Hematopoietic multipotent progenitor cell treated with erythropoietin and hydrocortisone succinate and interleukin-3 and kit ligand, for 4 days (in vitro differentiated cells): Measurements from ENCODE around the gene PROC.

ENCODE experiments used
- DNase-seq: peaks from one replicate; pipeline ENCODE4 v3.0.0-alpha.2; 2015

Gene PROC

DNA sequence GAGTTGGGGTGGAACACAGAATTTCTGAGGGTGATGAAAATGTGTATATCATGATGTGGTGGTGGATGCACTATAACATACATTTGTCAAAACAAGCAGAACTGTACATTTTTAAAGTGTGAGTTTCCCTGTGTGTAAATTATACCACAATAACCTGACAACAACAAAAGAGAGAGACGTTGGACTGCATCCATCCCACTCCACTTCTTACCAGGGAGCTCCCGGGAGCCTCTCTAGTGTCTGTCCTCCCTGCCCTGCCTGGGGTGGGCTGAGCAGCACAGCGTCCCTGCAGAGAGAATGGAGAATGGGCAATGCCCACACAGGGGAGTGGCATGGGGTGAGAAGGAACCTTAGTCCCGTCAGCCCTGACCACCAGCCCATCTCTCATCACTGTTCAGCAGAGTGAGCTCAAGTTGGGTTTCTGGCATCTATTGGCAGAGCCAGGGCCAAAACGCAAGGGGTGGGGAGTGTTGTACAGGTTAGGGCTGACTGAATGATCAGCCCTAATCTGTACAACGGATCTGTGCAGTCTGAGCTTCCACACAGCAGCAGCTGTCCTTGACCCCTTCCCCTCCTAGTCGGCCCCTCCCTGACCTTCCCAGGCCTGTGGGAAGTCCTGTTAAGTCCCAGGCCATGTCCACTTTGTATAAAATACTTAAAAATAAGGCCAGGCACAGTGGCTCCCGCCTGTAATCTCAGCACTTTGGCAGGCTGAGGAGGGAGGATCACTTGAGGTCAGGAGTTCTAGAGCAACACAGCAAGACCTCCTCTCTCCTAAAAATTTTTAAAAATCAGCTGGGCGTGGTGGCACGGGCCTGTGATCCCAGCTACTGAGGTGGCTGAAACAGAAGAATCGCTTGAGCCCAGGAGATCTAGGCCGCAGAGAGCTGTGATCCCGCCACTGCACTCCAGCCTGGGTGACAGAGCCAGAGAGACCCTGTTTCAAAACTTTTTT, 3.3 kb upstream of the PROC start:
- no peak for DNase-seq

DNA sequence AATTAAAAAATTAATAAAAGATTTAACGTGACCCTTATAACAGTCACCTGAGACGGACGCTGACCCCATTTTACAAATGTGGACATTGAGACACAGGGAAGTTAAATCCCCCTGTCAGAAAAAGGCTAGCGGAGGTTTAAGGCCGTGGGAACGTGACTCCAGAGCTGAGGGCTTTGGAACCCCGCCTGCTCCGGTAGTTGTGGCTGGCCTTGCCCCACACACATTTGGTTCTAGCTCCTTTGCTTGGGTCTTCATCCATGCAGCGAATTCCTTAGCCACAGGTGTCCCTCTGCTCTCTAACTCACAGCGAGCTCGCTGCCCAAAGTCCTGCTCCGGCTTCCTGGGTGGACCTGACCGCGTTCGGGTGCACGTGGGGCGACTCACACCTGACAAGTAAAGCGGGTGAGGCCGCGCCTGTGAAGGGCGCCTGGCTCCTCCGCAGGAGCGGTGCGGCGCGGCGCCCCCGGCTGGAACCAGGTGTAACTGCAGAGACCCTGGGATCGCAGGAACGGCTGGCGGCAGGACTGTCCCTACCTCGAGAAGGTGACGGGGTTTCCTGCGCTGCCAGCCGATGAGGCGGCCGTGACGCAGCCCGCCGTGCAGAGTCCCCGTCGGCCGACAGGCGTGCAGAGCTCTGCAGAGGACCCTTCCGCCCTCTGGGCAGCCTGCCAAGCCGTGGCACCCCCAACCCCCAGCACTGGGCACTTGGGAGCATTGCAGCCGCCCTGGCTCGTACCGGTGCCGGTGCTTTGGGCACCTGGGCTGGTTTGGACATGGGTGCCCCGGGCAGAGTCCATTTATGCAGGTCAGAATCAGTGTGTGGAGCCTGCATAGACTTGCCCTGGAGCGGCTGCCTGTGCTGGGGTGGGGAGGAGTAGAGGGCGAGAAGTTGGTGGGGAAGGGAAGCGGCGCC, 2.4 kb upstream of the PROC start:
- peak; percentile 79 for DNase-seq

GRCh38 chr2:127416506-127417001, 1.7 kb upstream of the PROC start:
- DNase-seq = peak; percentile 69

DNA sequence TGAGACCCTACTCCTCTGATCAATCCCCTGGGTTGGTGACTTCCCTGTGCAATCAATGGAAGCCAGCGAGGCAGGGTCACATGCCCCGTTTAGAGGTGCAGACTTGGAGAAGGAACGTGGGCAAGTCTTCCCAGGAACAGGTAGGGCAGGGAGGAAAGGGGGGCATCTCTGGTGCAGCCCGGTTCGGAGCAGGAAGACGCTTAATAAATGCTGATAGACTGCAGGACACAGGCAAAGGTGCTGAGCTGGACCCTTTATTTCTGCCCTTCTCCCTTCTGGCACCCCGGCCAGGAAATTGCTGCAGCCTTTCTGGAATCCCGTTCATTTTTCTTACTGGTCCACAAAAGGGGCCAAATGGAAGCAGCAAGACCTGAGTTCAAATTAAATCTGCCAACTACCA, 821 bp upstream of the PROC start:
- no peak for DNase-seq

- no peak for DNase-seq
Measured at GRCh38 chr2:127419112-127419430, 844 bp downstream of the PROC start.

GRCh38 chr2:127419448-127420038, 1.3 kb downstream of the PROC start:
- DNase-seq = no peak

DNA sequence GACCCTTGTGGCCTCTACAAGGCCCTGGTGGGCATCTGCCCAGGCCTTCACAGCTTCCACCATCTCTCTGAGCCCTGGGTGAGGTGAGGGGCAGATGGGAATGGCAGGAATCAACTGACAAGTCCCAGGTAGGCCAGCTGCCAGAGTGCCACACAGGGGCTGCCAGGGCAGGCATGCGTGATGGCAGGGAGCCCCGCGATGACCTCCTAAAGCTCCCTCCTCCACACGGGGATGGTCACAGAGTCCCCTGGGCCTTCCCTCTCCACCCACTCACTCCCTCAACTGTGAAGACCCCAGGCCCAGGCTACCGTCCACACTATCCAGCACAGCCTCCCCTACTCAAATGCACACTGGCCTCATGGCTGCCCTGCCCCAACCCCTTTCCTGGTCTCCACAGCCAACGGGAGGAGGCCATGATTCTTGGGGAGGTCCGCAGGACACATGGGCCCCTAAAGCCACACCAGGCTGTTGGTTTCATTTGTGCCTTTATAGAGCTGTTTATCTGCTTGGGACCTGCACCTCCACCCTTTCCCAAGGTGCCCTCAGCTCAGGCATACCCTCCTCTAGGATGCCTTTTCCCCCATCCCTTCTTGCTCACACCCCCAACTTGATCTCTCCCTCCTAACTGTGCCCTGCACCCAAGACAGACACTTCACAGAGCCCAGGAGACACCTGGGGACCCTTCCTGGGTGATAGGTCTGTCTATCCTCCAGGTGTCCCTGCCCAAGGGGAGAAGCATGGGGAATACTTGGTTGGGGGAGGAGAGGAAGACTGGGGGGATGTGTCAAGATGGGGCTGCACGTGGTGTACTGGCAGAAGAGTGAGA, 2.0 kb downstream of the PROC start:
- DNase-seq = no peak

- no peak for DNase-seq
Measured at GRCh38 chr2:127421116-127421800, 3.0 kb downstream of the PROC start.

- DNase-seq = no peak
Measured at GRCh38 chr2:127421871-127422558, 3.8 kb downstream of the PROC start.

GRCh38 chr2:127422559-127423477, 4.6 kb downstream of the PROC start:
- peak; percentile 73 for DNase-seq

DNA sequence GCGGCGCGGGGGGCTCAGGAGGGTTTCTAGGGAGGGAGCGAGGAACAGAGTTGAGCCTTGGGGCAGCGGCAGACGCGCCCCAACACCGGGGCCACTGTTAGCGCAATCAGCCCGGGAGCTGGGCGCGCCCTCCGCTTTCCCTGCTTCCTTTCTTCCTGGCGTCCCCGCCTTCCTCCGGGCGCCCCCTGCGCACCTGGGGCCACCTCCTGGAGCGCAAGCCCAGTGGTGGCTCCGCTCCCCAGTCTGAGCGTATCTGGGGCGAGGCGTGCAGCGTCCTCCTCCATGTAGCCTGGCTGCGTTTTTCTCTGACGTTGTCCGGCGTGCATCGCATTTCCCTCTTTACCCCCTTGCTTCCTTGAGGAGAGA, 5.2 kb downstream of the PROC start:
- DNase-seq = no peak

- peak; percentile 64 for DNase-seq
Measured at GRCh38 chr2:127423880-127424279, 5.7 kb downstream of the PROC start.

DNA sequence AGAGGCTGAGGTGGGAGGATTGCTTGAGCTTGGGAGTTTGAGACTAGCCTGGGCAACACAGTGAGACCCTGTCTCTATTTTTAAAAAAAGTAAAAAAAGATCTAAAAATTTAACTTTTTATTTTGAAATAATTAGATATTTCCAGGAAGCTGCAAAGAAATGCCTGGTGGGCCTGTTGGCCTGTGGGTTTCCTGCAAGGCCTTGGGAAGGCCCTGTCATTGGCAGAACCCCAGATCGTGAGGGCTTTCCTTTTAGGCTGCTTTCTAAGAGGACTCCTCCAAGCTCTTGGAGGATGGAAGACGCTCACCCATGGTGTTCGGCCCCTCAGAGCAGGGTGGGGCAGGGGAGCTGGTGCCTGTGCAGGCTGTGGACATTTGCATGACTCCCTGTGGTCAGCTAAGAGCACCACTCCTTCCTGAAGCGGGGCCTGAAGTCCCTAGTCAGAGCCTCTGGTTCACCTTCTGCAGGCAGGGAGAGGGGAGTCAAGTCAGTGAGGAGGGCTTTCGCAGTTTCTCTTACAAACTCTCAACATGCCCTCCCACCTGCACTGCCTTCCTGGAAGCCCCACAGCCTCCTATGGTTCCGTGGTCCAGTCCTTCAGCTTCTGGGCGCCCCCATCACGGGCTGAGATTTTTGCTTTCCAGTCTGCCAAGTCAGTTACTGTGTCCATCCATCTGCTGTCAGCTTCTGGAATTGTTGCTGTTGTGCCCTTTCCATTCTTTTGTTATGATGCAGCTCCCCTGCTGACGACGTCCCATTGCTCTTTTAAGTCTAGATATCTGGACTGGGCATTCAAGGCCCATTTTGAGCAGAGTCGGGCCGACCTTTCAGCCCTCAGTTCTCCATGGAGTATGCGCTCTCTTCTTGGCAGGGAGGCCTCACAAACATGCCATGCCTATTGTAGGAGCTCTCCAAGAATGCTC, 6.6 kb downstream of the PROC start:
- DNase-seq = no peak

DNA sequence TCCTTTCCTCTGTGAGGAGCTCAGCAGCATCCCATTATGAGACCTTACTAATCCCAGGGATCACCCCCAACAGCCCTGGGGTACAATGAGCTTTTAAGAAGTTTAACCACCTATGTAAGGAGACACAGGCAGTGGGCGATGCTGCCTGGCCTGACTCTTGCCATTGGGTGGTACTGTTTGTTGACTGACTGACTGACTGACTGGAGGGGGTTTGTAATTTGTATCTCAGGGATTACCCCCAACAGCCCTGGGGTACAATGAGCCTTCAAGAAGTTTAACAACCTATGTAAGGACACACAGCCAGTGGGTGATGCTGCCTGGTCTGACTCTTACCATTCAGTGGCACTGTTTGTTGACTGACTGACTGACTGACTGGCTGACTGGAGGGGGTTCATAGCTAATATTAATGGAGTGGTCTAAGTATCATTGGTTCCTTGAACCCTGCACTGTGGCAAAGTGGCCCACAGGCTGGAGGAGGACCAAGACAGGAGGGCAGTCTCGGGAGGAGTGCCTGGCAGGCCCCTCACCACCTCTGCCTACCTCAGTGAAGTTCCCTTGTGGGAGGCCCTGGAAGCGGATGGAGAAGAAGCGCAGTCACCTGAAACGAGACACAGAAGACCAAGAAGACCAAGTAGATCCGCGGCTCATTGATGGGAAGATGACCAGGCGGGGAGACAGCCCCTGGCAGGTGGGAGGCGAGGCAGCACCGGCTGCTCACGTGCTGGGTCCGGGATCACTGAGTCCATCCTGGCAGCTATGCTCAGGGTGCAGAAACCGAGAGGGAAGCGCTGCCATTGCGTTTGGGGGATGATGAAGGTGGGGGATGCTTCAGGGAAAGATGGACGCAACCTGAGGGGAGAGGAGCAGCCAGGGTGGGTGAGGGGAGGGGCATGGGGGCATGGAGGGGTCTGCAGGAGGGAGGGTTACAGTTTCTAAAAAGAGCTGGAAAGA, 7.6 kb downstream of the PROC start:
- DNase-seq = no peak

DNA sequence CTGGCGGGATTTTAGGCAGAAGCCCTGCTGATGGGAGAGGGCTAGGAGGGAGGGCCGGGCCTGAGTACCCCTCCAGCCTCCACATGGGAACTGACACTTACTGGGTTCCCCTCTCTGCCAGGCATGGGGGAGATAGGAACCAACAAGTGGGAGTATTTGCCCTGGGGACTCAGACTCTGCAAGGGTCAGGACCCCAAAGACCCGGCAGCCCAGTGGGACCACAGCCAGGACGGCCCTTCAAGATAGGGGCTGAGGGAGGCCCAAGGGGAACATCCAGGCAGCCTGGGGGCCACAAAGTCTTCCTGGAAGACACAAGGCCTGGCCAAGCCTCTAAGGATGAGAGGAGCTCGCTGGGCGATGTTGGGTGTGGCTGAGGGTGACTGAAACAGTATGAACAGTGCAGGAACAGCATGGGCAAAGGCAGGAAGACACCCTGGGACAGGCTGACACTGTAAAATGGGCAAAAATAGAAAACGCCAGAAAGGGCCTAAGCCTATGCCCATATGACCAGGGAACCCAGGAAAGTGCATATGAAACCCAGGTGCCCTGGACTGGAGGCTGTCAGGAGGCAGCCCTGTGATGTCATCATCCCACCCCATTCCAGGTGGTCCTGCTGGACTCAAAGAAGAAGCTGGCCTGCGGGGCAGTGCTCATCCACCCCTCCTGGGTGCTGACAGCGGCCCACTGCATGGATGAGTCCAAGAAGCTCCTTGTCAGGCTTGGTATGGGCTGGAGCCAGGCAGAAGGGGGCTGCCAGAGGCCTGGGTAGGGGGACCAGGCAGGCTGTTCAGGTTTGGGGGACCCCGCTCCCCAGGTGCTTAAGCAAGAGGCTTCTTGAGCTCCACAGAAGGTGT, 8.5 kb downstream of the PROC start:
- DNase-seq = no peak

DNA sequence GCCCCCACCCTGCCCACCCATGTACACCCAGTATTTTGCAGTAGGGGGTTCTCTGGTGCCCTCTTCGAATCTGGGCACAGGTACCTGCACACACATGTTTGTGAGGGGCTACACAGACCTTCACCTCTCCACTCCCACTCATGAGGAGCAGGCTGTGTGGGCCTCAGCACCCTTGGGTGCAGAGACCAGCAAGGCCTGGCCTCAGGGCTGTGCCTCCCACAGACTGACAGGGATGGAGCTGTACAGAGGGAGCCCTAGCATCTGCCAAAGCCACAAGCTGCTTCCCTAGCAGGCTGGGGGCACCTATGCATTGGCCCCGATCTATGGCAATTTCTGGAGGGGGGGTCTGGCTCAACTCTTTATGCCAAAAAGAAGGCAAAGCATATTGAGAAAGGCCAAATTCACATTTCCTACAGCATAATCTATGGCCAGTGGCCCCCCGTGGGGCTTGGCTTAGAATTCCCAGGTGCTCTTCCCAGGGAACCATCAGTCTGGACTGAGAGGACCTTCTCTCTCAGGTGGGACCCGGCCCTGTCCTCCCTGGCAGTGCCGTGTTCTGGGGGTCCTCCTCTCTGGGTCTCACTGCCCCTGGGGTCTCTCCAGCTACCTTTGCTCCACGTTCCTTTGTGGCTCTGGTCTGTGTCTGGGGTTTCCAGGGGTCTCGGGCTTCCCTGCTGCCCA, 9.3 kb downstream of the PROC start:
- no peak for DNase-seq
